GM08714 (cell line): ENCODE data around the gene TTC32.
"Not testable (repeated sequence)": the region's sequence is repeated elsewhere in the genome, so short reads cannot be mapped to it uniquely, and the experiment has no call there.

Experiments
- H3K4me3 ChIP-seq: fragments of 200-500 bp; sonication (Bioruptor generic); 2 replicates; pipeline ENCODE4 v1.5.1; 2014; ENCODE audit warnings: mild to moderate bottlenecking, low read length, inconsistent platforms
- ZNF274 ChIP-seq: IDR thresholded peaks from 2 replicates; pipeline ENCODE4 v1.6.1; 2012; ENCODE audit warnings: mild to moderate bottlenecking, low read depth, low read length

Gene TTC32

GRCh38 chr2:19901442-19902215, at the start of gene TTC32:
Gene TTC32, minus strand, starts transcription at chr2:19901983. Its CDS starts 129 bp downstream, at chr2:19901854.
- peak within 1 kb of the TSS; percentile 96 for H3K4me3 ChIP-seq

GRCh38 chr2:19949071-19949470, 47.3 kb upstream of the TTC32 start:
- no peak for TF ChIP-seq ZNF274
- no peak overlapping the region for H3K4me3 ChIP-seq

More at GRCh38 chr2:19901442-19902215, at the start of gene TTC32:
- TF ChIP-seq ZNF274: no peak

GRCh38 chr2:19947184-19947940, 45.6 kb upstream of the TTC32 start:
- H3K4me3 ChIP-seq: no peak overlapping the region
- no peak for TF ChIP-seq ZNF274

- H3K4me3 ChIP-seq: no peak overlapping the region
- TF ChIP-seq ZNF274: no peak
These were observed 42.5 kb upstream of the TTC32 start for GRCh38 chr2:19944205-19944845.

- no peak for TF ChIP-seq ZNF274
- H3K4me3 ChIP-seq: no peak overlapping the region
These were observed 41.4 kb upstream of the TTC32 start for GRCh38 chr2:19943189-19943588.

- TF ChIP-seq ZNF274: no peak
- no peak overlapping the region for H3K4me3 ChIP-seq
These were observed 40.4 kb upstream of the TTC32 start for GRCh38 chr2:19942199-19942598.

GRCh38 chr2:19937004-19937403, 35.2 kb upstream of the TTC32 start:
- TF ChIP-seq ZNF274: no peak

GRCh38 chr2:19936203-19936602, 34.4 kb upstream of the TTC32 start:
- no peak overlapping the region for H3K4me3 ChIP-seq
- TF ChIP-seq ZNF274: no peak

More at GRCh38 chr2:19937004-19937403, 35.2 kb upstream of the TTC32 start:
- H3K4me3 ChIP-seq: no peak overlapping the region

GRCh38 chr2:19933351-19933981, 31.7 kb upstream of the TTC32 start:
- no peak for TF ChIP-seq ZNF274
- H3K4me3 ChIP-seq: no peak overlapping the region

GRCh38 chr2:19932928-19933327, 31.1 kb upstream of the TTC32 start:
- H3K4me3 ChIP-seq: no peak overlapping the region
- TF ChIP-seq ZNF274: no peak

- TF ChIP-seq ZNF274: no peak
- no peak overlapping the region for H3K4me3 ChIP-seq
These were observed 27.4 kb upstream of the TTC32 start for GRCh38 chr2:19929226-19929625.

GRCh38 chr2:19927816-19928215, 26.0 kb upstream of the TTC32 start:
- not testable (repeated sequence) for H3K4me3 ChIP-seq

GRCh38 chr2:19924526-19924925, 22.7 kb upstream of the TTC32 start:
- H3K4me3 ChIP-seq: not testable (repeated sequence)

GRCh38 chr2:19922188-19922587, 20.4 kb upstream of the TTC32 start:
- H3K4me3 ChIP-seq: not testable (repeated sequence)

- no peak for TF ChIP-seq ZNF274
- no peak overlapping the region for H3K4me3 ChIP-seq
These were observed 14.7 kb upstream of the TTC32 start for GRCh38 chr2:19916385-19916950.
